Superior temporal gyrus (tissue), 1 donor: ENCODE results near the gene TINCR.

Experiments used
- DNase-seq: peaks from one replicate; pipeline ENCODE4 v3.0.0-alpha.2; 2016; ENCODE audit errors: extremely low spot score

The TINCR gene

GRCh38 chr19:5512715-5513114 lies 55.0 kb downstream of the TINCR start:
- no peak for DNase-seq
